Measurements from ENCODE around the gene SHB.
"Not testable (repeated sequence)": the region's sequence is repeated elsewhere in the genome, so short reads cannot be mapped to it uniquely, and the experiment has no call there.

- not testable (repeated sequence) for TF ChIP-seq CTCF (conservative IDR thresholded peaks at IDR 0.05; ENCODE audit: low read depth, low read length); EZH2 (IDR thresholded peaks at IDR 0.05; ENCODE audit: low read length, unreplicated experiment); EZH2phosphoT487 (IDR thresholded peaks at IDR 0.05; ENCODE audit: borderline replicate concordance, low read length)
These were observed 159.2 kb downstream of the SHB start for GRCh38 chr9:37909836-37910235.
